ENCODE results near the gene ZC3H12D. TPM values are rescaled to one million over a fixed set of nuclear protein-coding genes. Genes with fewer than 3 reads are reported as not detected.

Gene ZC3H12D
- total and polyA plus RNA-seq, 7 donors = 0.17 to 0.41 (median 0.26) TPM

GRCh38 chr6:149473080-149474052, 11.4 kb downstream of the ZC3H12D start:
- H3K4me3 ChIP-seq = no peak overlapping the region
- intact Hi-C loops (cut with DNase I) = no loop called here
- no peak for DNase-seq
- no peaks in the 10 kb centered on the region for H3K4me1 ChIP-seq
- no peak overlapping the region for H3K27ac ChIP-seq
- TF ChIP-seq CTCF (IDR thresholded peaks at IDR 0.05) = no peak
- 41 to 43% (median 43%) methylated on average over 21 of the region's 21 CpGs for WGBS, 3 donors
- no peak for ATAC-seq
- no peaks in the 10 kb centered on the region for H3K9me3 ChIP-seq
- H3K27me3 ChIP-seq (ENCODE audit: insufficient read depth in 3 of 3, low read length in 2 of 3) = peaks cover 0 to 6% (median 0%) of the 10 kb centered on the region in 3 donors
- no peaks in the 10 kb centered on the region for H3K36me3 ChIP-seq (ENCODE audit: insufficient read depth in 1 of 2, low read depth in 1 of 2)

GRCh38 chr6:149472241-149472640, 12.6 kb downstream of the ZC3H12D start:
- intact Hi-C loops (cut with DNase I) = no loop called here
- DNase-seq = no peak
- ATAC-seq = no peak
- Histone ChIP-seq H3K36me3 (ENCODE audit: insufficient read depth in 1 of 2, low read depth in 1 of 2) (no peaks in the 10 kb centered on the region), H3K27me3 (ENCODE audit: insufficient read depth in 3 of 3, low read length in 2 of 3) (peaks cover 0 to 6% (median 0%) of the 10 kb centered on the region in 3 donors), H3K4me1 (no peaks in the 10 kb centered on the region), H3K27ac (no peak overlapping the region), H3K4me3 (no peak overlapping the region), H3K9me3 (no peaks in the 10 kb centered on the region)
- WGBS, 3 donors = 96% methylated on average over 5 of the region's 5 CpGs
- TF ChIP-seq CTCF (IDR thresholded peaks at IDR 0.05) = no peak

- no peak for TF ChIP-seq CTCF (IDR thresholded peaks at IDR 0.05)
- intact Hi-C loops (cut with DNase I) = no loop called here
- no peaks in the 10 kb centered on the region for H3K4me1 ChIP-seq
- no peaks in the 10 kb centered on the region for H3K9me3 ChIP-seq
- DNase-seq (no peak), ATAC-seq (no peak)
- H3K27me3 ChIP-seq (ENCODE audit: insufficient read depth in 3 of 3, low read length in 2 of 3) = peaks cover 0 to 6% (median 0%) of the 10 kb centered on the region in 3 donors
- 58 to 91% (median 88%) methylated on average over 3 of the region's 3 CpGs for WGBS, 3 donors
- H3K4me3 ChIP-seq = no peak overlapping the region
- no peaks in the 10 kb centered on the region for H3K36me3 ChIP-seq (ENCODE audit: insufficient read depth in 1 of 2, low read depth in 1 of 2)
- H3K27ac ChIP-seq = no peak overlapping the region
Measured at GRCh38 chr6:149471801-149472200, 13.0 kb downstream of the ZC3H12D start.

- ATAC-seq = no peak
- WGBS, 3 donors = 88 to 94% (median 92%) methylated on average over 2 of the region's 2 CpGs
- intact Hi-C loops (cut with DNase I) = no loop called here
Measured at GRCh38 chr6:149470948-149471347, 13.9 kb downstream of the ZC3H12D start.

More at GRCh38 chr6:149470948-149471347, 13.9 kb downstream of the ZC3H12D start:
- TF ChIP-seq CTCF (IDR thresholded peaks at IDR 0.05) = no peak
- DNase-seq = no peak
- Histone ChIP-seq H3K27me3 (ENCODE audit: insufficient read depth in 3 of 3, low read length in 2 of 3) (peaks cover 0 to 6% (median 0%) of the 10 kb centered on the region in 3 donors), H3K27ac (no peak overlapping the region), H3K36me3 (ENCODE audit: insufficient read depth in 1 of 2, low read depth in 1 of 2) (no peaks in the 10 kb centered on the region), H3K4me3 (no peak overlapping the region), H3K9me3 (no peaks in the 10 kb centered on the region), H3K4me1 (no peaks in the 10 kb centered on the region)

Measured in psoas muscle (tissue), 8 donors.